ENCODE data around the gene PPDPF. TPM values are rescaled to one million over a fixed set of nuclear protein-coding genes. Genes with fewer than 3 reads are reported as not detected.
"Not testable (repeated sequence)": the region's sequence is repeated elsewhere in the genome, so short reads cannot be mapped to it uniquely, and the experiment has no call there.

Gene PPDPF
- total RNA-seq, 1 donor from 2014 or later, result 43.5 TPM

GRCh38 chr20:63551068-63551467, 30.5 kb downstream of the PPDPF start:
- DNase-seq, result no peak

- no peak for DNase-seq
Measured at GRCh38 chr20:63552481-63553249, 32.1 kb downstream of the PPDPF start.

GRCh38 chr20:63553251-63553932, 32.8 kb downstream of the PPDPF start:
- DNase-seq, result no peak

- no peak for DNase-seq
Measured at GRCh38 chr20:63553933-63554290, 33.3 kb downstream of the PPDPF start, which contains the start of gene FNDC11. TSS of gene FNDC11 (plus strand) at chr20:63554159. CDS start at chr20:63555664, 1,505 bp downstream.

- no peak for DNase-seq
Measured at GRCh38 chr20:63554361-63555278, 34.1 kb downstream of the PPDPF start.

GRCh38 chr20:63555661-63556381, 35.3 kb downstream of the PPDPF start:
- no peak for DNase-seq

GRCh38 chr20:63556873-63557478, 36.4 kb downstream of the PPDPF start:
- no peak for DNase-seq

- DNase-seq, result no peak
Measured at GRCh38 chr20:63557481-63557891, 36.9 kb downstream of the PPDPF start.

GRCh38 chr20:63558804-63559484, 38.4 kb downstream of the PPDPF start:
- no peak for DNase-seq

- not testable (repeated sequence) for DNase-seq
Measured at GRCh38 chr20:63559485-63560332, 39.1 kb downstream of the PPDPF start.

GRCh38 chr20:63560333-63560805, 39.8 kb downstream of the PPDPF start:
- no peak for DNase-seq

- no peak for DNase-seq
Measured at GRCh38 chr20:63560856-63561609, 40.5 kb downstream of the PPDPF start.

GRCh38 chr20:63561624-63562396, 41.2 kb downstream of the PPDPF start:
- no peak for DNase-seq

- no peak for DNase-seq
Measured at GRCh38 chr20:63562461-63563224, 42.1 kb downstream of the PPDPF start.

- DNase-seq, result no peak
Measured at GRCh38 chr20:63563225-63563935, 42.8 kb downstream of the PPDPF start.

- no peak for DNase-seq
Measured at GRCh38 chr20:63564036-63564810, 43.7 kb downstream of the PPDPF start.
